B cell (primary cell): ENCODE data around the gene FANCC.

ENCODE experiments used
- CTCF ChIP-seq: fragments of 200-600 bp; IDR thresholded peaks from one replicate; pipeline ENCODE4 v1.8.0; 2022; ENCODE audit warnings: antibody characterized with exemption, mild to moderate bottlenecking
- EZH2 ChIP-seq: IDR thresholded peaks from 2 replicates; pipeline ENCODE4 v1.6.1; 2012; ENCODE audit warnings: borderline replicate concordance, low read depth, mild to moderate bottlenecking, moderate library complexity, low read length; ENCODE audit not compliant: insufficient read depth, poor library complexity, severe bottlenecking

DNA sequence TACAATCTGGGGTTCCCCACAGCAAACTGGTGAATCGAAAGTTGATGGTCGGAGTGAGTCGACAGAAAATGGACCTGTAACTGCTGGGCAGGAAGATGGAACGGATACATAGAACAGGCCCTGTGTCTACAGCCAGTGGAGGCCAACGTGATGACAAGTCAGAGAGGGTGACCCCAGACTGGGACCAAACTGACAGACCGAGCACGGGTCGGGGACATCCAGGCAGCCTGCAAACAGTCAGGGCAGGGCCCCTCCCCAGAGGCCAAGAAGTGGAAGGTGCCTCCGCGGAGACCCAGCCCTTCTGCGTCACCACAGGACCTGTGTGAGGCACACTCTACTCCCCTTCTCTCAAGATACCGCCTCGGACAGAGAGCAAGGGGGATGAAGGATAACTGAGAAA, 25.1 kb upstream of the FANCC start:
- TF ChIP-seq CTCF (no peak), EZH2 (no peak)
